ENCODE data around the gene DOP1B.
"Not testable (repeated sequence)": the region's sequence is repeated elsewhere in the genome, so short reads cannot be mapped to it uniquely, and the experiment has no call there.

DOP1B gene

GRCh38 chr21:36156815-36157670 lies at the start of gene DOP1B:
DOP1B (plus strand) TSS chr21:36156824; CDS start chr21:36164734, 7,910 bp downstream.
- no peak for DNase-seq

GRCh38 chr21:36109868-36110267 lies 46.8 kb upstream of the DOP1B start:
- DNase-seq: no peak

GRCh38 chr21:36111238-36111637 lies 45.4 kb upstream of the DOP1B start:
- no peak for DNase-seq

GRCh38 chr21:36113647-36114428 lies 42.8 kb upstream of the DOP1B start:
- DNase-seq: no peak

GRCh38 chr21:36115138-36115730 lies 41.4 kb upstream of the DOP1B start:
- DNase-seq: no peak

GRCh38 chr21:36117286-36117741 lies 39.3 kb upstream of the DOP1B start:
- no peak for DNase-seq

- DNase-seq: no peak
Measured at GRCh38 chr21:36120304-36120888, 36.2 kb upstream of the DOP1B start.

GRCh38 chr21:36122977-36123376 lies 33.6 kb upstream of the DOP1B start:
- DNase-seq: no peak

GRCh38 chr21:36124395-36124794 lies 32.2 kb upstream of the DOP1B start:
- no peak for DNase-seq

- no peak for DNase-seq
Measured at GRCh38 chr21:36125512-36126207, 31.0 kb upstream of the DOP1B start.

GRCh38 chr21:36126208-36126565 lies 30.4 kb upstream of the DOP1B start:
- no peak for DNase-seq

- DNase-seq: no peak
Measured at GRCh38 chr21:36126621-36127110, 30.0 kb upstream of the DOP1B start.

- no peak for DNase-seq
Measured at GRCh38 chr21:36127250-36127904, 29.2 kb upstream of the DOP1B start.

- no peak for DNase-seq
Measured at GRCh38 chr21:36127977-36128376, 28.6 kb upstream of the DOP1B start.

GRCh38 chr21:36129219-36129618 lies 27.4 kb upstream of the DOP1B start:
- no peak for DNase-seq

GRCh38 chr21:36130414-36130762 lies 26.2 kb upstream of the DOP1B start:
- DNase-seq: not testable (repeated sequence)

GRCh38 chr21:36130839-36131238 lies 25.8 kb upstream of the DOP1B start:
- not testable (repeated sequence) for DNase-seq

- no peak for DNase-seq
Measured at GRCh38 chr21:36132696-36133095, 23.9 kb upstream of the DOP1B start.

GRCh38 chr21:36134803-36135390 lies 21.7 kb upstream of the DOP1B start, which contains the start of gene CBR3:
CBR3 (plus strand) TSS chr21:36135079; CDS start chr21:36135193, 114 bp downstream.
- no peak for DNase-seq

- no peak for DNase-seq
Measured at GRCh38 chr21:36135391-36136102, 21.1 kb upstream of the DOP1B start.

GRCh38 chr21:36139791-36140190 lies 16.8 kb upstream of the DOP1B start:
- DNase-seq: not testable (repeated sequence)

All from GDM1 (cell line).